ENCODE data around the gene ABCA4.

Gene ABCA4

GRCh38 chr1:93992954-93993353 lies 128.0 kb downstream of the ABCA4 start:
- TF ChIP-seq TCF12 (IDR thresholded peaks at IDR 0.05; ENCODE audit: low read depth): no peak
- TF ChIP-seq YY1 (IDR thresholded peaks at IDR 0.05; ENCODE audit: low read depth): no peak
- no peak for TF ChIP-seq USF1 (IDR thresholded peaks at IDR 0.05)
- TF ChIP-seq EP300 (IDR thresholded peaks at IDR 0.05; ENCODE audit: borderline replicate concordance): no peak
- TF ChIP-seq RAD21 (IDR thresholded peaks at IDR 0.05; ENCODE audit: low read depth): no peak
- no peak for TF ChIP-seq TEAD4 (IDR thresholded peaks at IDR 0.05)
- TF ChIP-seq ZBTB7A (IDR thresholded peaks at IDR 0.05; ENCODE audit: low read depth): no peak
- no peak for TF ChIP-seq TAF1 (IDR thresholded peaks at IDR 0.05; ENCODE audit: low read depth)
- TF ChIP-seq, protein P1, sequence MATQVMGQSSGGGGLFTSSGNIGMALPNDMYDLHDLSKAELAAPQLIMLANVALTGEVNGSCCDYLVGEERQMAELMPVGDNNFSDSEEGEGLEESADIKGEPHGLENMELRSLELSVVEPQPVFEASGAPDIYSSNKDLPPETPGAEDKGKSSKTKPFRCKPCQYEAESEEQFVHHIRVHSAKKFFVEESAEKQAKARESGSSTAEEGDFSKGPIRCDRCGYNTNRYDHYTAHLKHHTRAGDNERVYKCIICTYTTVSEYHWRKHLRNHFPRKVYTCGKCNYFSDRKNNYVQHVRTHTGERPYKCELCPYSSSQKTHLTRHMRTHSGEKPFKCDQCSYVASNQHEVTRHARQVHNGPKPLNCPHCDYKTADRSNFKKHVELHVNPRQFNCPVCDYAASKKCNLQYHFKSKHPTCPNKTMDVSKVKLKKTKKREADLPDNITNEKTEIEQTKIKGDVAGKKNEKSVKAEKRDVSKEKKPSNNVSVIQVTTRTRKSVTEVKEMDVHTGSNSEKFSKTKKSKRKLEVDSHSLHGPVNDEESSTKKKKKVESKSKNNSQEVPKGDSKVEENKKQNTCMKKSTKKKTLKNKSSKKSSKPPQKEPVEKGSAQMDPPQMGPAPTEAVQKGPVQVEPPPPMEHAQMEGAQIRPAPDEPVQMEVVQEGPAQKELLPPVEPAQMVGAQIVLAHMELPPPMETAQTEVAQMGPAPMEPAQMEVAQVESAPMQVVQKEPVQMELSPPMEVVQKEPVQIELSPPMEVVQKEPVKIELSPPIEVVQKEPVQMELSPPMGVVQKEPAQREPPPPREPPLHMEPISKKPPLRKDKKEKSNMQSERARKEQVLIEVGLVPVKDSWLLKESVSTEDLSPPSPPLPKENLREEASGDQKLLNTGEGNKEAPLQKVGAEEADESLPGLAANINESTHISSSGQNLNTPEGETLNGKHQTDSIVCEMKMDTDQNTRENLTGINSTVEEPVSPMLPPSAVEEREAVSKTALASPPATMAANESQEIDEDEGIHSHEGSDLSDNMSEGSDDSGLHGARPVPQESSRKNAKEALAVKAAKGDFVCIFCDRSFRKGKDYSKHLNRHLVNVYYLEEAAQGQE (IDR thresholded peaks at IDR 0.05; ENCODE audit: low read depth): no peak
- no peak for TF ChIP-seq NFIC (IDR thresholded peaks at IDR 0.05)
- no peak for TF ChIP-seq CEBPB (IDR thresholded peaks at IDR 0.05)
- no peak for TF ChIP-seq CREB1 (IDR thresholded peaks at IDR 0.05; ENCODE audit: low read depth)
- TF ChIP-seq EGR1 (IDR thresholded peaks at IDR 0.05): no peak
- no peak for TF ChIP-seq FOXM1 (IDR thresholded peaks at IDR 0.05; ENCODE audit: borderline replicate concordance, low read depth)
- TF ChIP-seq, protein P2, sequence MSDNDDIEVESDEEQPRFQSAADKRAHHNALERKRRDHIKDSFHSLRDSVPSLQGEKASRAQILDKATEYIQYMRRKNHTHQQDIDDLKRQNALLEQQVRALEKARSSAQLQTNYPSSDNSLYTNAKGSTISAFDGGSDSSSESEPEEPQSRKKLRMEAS (IDR thresholded peaks at IDR 0.05): no peak

DNA sequence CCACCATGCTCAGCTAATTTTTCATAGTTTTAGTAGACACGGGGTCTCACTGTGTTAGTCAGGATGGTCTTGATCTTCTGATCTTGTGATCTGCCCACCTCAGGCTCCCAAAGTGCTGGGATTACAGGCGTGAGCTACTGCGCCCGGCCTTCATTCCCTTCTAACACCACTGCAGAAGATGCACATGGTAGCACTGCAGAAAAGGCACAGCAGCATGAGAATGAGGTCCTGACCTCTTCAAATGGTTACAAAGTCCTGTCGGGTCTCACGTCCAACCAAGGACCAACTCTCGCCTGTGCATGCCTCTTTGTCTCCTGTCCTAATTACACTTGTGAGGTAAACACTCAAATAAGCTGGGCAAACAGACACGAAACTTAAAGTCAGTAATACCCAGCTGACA lies 128.8 kb downstream of the ABCA4 start:
- TF ChIP-seq YY1 (IDR thresholded peaks at IDR 0.05; ENCODE audit: low read depth) (no peak), CREB1 (IDR thresholded peaks at IDR 0.05; ENCODE audit: low read depth) (no peak), EGR1 (IDR thresholded peaks at IDR 0.05) (no peak), FOXM1 (IDR thresholded peaks at IDR 0.05; ENCODE audit: borderline replicate concordance, low read depth) (no peak), EP300 (IDR thresholded peaks at IDR 0.05; ENCODE audit: borderline replicate concordance) (no peak), TCF12 (IDR thresholded peaks at IDR 0.05; ENCODE audit: low read depth) (no peak), CEBPB (IDR thresholded peaks at IDR 0.05) (no peak), RAD21 (IDR thresholded peaks at IDR 0.05; ENCODE audit: low read depth) (no peak), USF1 (IDR thresholded peaks at IDR 0.05) (no peak), ZBTB7A (IDR thresholded peaks at IDR 0.05; ENCODE audit: low read depth) (no peak)
- TF ChIP-seq, protein P2 (IDR thresholded peaks at IDR 0.05): no peak
- TF ChIP-seq, protein P1 (IDR thresholded peaks at IDR 0.05; ENCODE audit: low read depth): no peak

DNA sequence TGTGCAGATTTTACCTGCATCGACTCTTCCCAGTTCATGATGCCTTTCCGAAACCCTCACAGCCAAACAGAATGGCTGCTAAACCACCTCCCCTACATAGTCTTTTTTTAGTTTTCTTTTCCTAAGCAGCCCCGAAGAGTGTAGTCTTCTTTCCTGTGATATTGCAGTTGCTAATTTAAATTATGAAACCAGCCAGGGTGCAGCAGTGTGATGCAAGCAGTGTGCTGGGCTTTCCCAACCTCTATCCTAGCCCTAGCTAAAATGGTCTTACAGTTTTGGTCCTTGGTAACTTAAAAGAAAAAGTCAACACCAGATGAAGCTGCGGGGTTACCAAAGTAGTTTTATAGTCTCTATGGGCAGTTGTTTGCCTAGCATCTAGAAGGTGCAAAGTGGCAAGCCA lies 129.7 kb downstream of the ABCA4 start:
- no peak for TF ChIP-seq USF1 (IDR thresholded peaks at IDR 0.05)
- TF ChIP-seq TCF12 (IDR thresholded peaks at IDR 0.05; ENCODE audit: low read depth): no peak
- no peak for TF ChIP-seq TAF1 (IDR thresholded peaks at IDR 0.05; ENCODE audit: low read depth)
- TF ChIP-seq TEAD4 (IDR thresholded peaks at IDR 0.05): no peak
- TF ChIP-seq FOXM1 (IDR thresholded peaks at IDR 0.05; ENCODE audit: borderline replicate concordance, low read depth): no peak
- TF ChIP-seq, protein P1 (IDR thresholded peaks at IDR 0.05; ENCODE audit: low read depth): no peak
- TF ChIP-seq EP300 (IDR thresholded peaks at IDR 0.05; ENCODE audit: borderline replicate concordance): no peak
- no peak for TF ChIP-seq ZBTB7A (IDR thresholded peaks at IDR 0.05; ENCODE audit: low read depth)
- no peak for TF ChIP-seq EGR1 (IDR thresholded peaks at IDR 0.05)
- TF ChIP-seq CREB1 (IDR thresholded peaks at IDR 0.05; ENCODE audit: low read depth): no peak
- TF ChIP-seq, protein P2 (IDR thresholded peaks at IDR 0.05): no peak
- no peak for TF ChIP-seq RAD21 (IDR thresholded peaks at IDR 0.05; ENCODE audit: low read depth)
- no peak for TF ChIP-seq CEBPB (IDR thresholded peaks at IDR 0.05)
- TF ChIP-seq YY1 (IDR thresholded peaks at IDR 0.05; ENCODE audit: low read depth): no peak
- TF ChIP-seq NFIC (IDR thresholded peaks at IDR 0.05): no peak
